Measurements from ENCODE around the gene SMAD5. TPM values are rescaled to one million over a fixed set of nuclear protein-coding genes. Genes with fewer than 3 reads are reported as not detected.

The SMAD5 gene
- total RNA-seq, 2 donors from 2014 or later, result 12.5 to 18.1 TPM

GRCh38 chr5:136232316-136232715 lies 99.7 kb downstream of the SMAD5 start:
- ATAC-seq (no peak), DNase-seq (no peak)
- no peaks in the 10 kb centered on the region for H3K9me3 ChIP-seq (ENCODE audit: control insufficient read depth, low read length, poor library complexity, severe bottlenecking)
- H3K27ac Mint-ChIP-seq, result no peak overlapping the region
- H3K4me3 Mint-ChIP-seq, result no peak overlapping the region
- H3K36me3 Mint-ChIP-seq (ENCODE audit: low read depth), result no peaks in the 10 kb centered on the region
- peaks cover 31% of the 10 kb centered on the region for H3K27me3 Mint-ChIP-seq
- H3K4me1 Mint-ChIP-seq, result no peaks in the 10 kb centered on the region

Other genes with a start within 250 kb of the SMAD5 start
- not detected for gene IL9, start 237.0 kb upstream of the SMAD5 start, total RNA-seq
- not detected for gene LECT2, start 177.9 kb upstream of the SMAD5 start, total RNA-seq
- gene TGFBI, start 103.9 kb upstream of the SMAD5 start, total RNA-seq, result 1 to 10 TPM; 6.6 to 8.6 TPM
- gene SMIM32, start 60.3 kb downstream of the SMAD5 start, total RNA-seq, result not detected
- not detected for gene TRPC7, start 232.7 kb downstream of the SMAD5 start, total RNA-seq